ENCODE measurements around the gene CLEC4D.

GRCh38 chr12:8475508-8476203 is 37.6 kb upstream of the CLEC4D start:
- TF ChIP-seq CTCF (IDR thresholded peaks at IDR 0.05; ENCODE audit: poor library complexity, severe bottlenecking) (no peak), RAD21 (conservative IDR thresholded peaks at IDR 0.05) (no peak), EP300 (conservative IDR thresholded peaks at IDR 0.05; ENCODE audit: poor library complexity, severe bottlenecking) (no peak), POLR2AphosphoS5 (IDR thresholded peaks at IDR 0.05) (no peak), EZH2 (IDR thresholded peaks at IDR 0.05; ENCODE audit: borderline replicate concordance, insufficient read depth, low read length, poor library complexity, severe bottlenecking) (no peak), MXI1 (conservative IDR thresholded peaks at IDR 0.05; ENCODE audit: poor library complexity, severe bottlenecking) (no peak), REST (IDR thresholded peaks at IDR 0.05; ENCODE audit: borderline replicate concordance) (no peak)
